Stimulated activated CD8-positive, alpha-beta memory T cell treated with anti-CD3 and anti-CD28 coated beads, Interleukin-12 subunit alpha, Interleukin-12 subunit beta, amount 100 ng/mL, for 24 hours (primary cell): Measurements from ENCODE around the gene FAIM2.

Experiments
- DNase-seq: peaks from one replicate; pipeline ENCODE4 v3.0.0-alpha.2; 2020; ENCODE audit errors: extremely low read depth

The FAIM2 gene

DNA sequence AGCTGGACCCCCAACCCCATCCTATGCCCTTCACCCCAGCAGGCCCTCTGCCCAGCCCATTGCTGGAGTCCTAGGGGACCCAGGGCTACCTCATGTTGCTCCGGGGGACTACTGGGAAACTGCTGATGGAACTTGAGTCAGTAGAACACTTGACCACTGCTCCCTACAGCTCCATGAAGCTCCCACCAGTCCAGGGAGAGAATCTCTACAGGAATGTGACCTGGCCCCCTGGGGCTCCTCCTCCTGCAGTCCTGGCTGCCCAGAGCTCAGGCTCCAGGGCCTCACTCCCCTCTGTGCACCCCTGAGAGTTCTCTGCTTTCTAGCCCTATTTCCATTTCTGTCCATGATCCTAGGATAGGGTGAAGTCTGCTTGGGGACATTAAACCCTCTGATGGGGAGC, 36.0 kb upstream of the FAIM2 start:
- DNase-seq = no peak

DNA sequence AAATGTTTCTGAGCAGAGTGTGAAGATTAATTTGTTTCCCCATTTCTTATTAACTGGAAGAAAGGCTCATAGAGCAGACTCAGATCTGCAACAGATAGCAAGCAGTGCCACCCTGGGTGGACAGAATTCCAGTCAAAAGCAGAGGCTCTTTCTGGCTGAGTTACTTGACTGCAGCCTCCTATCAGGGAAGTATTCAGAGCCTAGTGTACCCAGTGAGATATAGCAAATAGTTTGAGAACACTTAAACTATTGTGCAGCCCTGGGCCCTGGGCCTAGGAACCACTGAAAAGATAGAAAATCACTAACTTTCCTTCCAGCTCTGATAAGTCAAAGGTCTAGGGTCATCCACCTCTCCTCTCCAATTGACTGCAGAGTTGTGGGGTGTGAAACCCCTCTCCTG, 35.6 kb upstream of the FAIM2 start:
- no peak for DNase-seq

DNA sequence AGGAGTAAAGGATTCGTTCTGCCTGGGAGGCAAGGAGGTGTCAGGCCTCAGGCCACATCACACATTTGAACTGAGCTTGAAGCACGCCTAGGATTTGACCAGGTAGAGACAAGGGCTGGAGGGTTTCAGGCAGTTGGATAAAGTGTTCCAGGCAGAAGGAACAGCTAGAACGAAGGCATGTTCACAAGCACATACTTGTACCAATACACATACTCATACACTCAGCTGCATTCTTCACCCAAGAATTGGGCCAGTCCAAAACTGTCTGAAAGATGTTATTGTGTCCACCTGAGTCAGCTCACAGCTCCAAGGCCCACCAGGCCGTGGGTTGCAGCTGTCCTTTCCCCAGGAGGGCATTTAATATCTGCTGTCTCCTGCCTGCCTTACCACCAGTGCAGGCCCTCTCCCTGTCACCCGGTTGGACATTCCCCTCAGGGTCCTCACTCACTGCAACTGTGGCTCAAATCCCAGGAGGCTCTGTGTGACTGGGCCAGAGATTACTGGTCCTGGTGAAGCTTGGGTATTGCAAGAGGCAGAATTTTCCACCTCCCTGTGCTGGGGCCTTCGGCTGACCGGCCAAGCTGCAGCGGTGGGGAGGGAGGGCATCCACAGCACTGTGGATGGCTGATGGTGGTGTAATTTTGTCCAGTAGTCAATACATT, 34.1 kb upstream of the FAIM2 start:
- DNase-seq = no peak

DNA sequence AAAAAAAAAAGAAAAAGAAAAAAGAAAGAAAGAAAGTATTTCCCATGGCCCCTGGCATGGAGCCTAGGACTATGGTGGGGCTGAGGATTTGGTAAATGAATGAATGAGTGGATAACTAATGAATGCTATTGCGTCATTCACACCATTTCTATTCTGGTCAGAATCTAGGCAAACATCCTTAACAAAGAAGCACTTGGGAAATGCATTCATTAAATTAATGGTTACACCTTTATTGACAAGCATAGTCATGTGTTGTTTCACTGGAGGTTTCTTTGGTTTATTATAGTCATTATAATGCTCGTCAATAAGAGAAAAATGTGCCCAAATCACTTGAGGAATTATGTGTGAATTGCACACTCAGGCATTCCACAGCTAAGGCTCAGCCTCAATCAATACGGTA, 33.2 kb upstream of the FAIM2 start:
- no peak for DNase-seq

DNA sequence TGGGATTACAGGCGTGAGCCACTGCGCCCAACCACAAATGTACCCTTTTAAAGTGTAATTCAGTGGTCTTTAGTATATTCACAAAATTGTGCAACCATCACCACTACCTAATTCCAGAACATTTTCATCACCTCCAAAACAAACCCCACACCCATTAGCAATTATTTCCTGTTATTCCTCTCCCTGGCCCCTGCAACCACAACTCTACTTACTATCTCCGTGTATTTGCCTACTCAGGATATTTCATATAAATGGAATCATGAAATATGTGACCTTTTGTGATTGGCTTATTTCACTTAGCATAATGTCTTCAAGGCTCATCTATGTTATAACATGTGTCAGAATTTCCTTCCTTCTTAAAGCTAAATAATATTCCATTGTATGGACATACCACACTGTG, 30.8 kb upstream of the FAIM2 start:
- no peak for DNase-seq

DNA sequence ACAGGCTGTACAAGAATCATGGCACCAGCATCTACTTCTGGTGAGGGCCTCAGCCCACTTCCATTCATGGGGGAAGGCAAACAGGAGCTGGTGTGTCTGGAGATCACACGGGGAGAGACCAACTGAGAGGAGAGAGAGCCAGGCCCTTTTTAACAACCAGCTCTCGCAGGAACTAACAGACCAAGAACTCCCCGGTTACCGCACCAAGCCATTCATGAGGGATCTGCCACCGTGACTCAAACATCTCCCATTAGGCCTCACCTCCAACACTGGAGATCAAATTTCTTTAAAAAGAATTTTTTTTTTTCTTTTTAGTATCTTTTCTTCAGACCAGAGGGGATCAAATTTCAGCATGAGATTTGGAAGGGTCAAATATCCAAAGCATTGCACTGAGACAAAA, 30.1 kb upstream of the FAIM2 start:
- no peak for DNase-seq

DNA sequence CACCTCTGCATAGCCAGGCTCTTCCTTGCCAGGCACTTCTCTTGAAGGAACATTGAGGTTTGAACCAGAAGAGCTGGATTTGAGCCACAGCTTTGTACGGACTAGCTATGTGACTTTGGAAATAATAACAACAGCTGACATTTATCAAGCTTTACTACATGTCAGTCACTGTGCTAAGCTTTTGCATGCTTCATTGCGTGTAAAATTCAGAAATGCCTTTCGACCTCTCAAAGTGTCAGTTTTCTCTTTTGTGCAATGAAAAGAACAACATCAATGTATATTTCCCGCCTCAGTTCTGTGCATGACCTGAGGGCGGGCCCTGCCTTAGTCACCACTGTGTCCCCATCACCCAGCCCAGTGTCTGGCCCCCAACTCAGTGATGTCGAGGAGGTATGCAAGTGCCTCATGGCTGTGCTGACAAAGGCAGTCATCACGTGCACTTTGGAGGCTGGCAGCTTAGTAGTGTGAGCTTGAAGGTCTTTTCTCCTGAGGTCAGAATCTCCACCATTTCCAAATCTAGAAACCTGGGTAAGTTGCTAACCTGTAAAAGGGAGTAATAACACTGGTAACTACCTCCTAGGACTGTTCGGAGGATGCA, 28.9 kb upstream of the FAIM2 start:
- DNase-seq = no peak

DNA sequence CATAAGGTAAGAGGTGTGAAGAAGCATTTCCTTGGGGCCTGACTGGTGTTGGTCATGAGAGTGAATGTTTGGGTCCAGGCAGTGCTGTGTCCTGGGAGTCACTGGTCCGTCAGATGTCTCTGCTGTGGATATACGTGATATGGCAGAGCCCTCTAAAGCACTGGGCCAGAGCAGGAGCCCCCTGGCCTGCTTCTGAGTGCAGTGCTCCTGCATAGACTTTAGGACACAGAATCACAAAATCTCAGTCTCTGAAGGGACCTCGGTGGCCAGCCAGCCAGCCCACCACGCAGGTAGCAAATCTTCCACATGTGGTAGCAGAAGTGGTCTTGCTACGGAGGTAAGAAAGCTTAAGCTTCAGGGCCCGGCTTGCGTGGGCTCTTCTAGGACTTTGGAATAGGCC, 28.3 kb upstream of the FAIM2 start:
- DNase-seq = no peak

DNA sequence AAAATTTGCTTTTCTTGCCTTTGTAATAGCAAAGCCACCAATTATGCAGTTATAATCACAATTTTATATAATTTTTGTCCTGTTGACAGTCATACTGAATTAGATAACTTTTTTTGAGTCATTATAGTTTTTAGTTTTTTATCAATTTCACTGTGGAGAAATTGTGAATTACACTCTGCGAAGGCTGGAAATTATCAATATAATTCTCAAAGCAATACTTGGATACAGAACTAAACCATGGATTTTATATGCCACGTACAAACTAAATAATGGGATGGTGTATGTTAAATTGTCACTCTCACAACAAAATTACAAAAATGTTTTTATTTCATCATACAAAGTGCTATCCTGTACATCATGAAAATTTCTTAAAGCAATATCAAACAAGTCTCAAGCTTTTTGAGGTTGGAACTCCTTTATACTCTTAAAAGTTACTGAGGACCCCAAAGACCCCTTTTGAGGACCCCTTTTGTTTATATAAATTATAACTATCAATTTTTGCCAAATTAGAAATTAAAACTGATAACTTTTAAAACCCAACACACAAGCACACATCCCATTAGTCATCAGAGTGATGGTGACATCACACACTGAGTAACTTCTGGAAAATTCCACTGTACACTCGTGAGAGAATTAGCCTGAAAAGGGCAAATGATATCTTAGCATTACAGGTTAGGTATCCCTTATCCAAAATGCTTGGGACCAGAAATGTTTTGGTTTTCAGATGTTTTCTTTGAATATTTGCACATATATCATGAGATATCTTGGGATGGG, 27.0 kb upstream of the FAIM2 start:
- no peak for DNase-seq

DNA sequence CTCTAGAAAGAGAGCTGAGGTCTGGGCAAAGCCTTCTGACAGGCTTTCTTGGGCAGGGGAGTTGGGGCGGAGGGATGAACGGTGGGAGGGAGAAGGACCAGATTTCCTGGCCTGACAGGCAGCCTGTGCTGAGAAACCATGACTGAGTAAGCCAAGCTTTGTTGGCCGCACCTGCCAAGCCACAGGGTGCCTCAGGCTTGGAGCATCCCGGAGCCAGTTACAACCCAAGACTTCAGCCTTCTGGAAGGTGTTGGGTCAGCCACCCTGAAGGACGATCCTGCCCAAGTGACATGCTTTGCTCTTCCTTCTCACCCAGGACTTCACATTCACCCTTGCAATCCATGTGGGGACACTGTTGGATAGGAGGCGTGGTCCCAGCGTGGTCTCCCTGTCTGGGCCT, 25.9 kb upstream of the FAIM2 start:
- no peak for DNase-seq

DNA sequence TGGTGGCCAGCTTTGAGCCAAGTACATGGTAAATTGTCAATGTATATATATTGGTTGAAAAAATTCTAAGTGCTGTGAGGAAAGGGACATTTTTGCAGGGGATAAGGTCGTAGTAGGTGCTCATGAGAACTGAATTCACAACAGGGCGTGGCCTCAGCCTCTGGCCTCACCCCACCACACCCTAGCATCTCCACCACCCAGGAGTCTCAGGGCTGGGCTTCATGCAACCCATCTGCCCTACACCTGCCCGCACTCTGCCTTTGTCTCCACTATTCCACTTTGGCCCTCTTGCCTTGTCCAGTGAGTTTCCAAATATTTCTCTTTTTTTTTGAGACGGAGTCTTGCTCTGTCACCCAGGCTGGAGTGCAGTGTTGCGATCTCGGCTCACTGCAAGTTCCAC, 24.8 kb upstream of the FAIM2 start:
- no peak for DNase-seq

DNA sequence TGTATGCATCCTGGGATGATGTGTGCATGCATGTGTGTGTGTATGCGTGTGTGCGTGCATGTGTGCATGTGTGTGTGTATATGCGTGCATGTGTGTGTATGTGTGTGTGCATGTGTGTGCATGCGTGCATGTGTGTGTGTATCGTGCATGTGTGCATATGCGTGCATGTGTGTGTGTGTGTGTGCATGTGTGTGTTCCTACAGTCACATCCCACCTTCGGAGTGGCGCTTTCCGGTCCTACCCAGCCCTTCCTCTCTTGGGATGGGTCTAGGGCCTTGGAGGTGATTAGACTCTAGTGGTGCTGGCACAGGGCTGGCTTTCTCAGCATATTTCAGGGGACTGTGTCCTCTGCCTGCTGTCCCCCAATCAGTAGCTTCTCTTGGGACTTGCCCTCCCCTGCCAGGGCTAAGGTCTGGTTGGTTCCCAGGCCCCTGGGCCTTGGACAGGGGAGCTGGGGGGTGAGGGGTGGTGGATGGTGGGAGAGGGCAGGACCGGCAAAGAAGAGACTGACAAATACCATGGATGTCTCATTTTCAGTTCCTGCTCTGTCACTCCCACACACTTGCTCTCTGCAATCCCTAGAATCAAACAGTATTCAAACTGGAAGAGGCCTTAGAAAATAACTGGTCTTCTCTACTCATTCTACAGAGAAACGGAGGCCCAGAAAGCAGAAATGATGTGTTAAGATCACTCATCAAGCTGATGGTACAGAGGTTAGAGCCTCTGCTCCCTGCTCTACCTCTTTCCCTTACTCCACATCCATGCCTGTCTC, 21.9 kb upstream of the FAIM2 start:
- no peak for DNase-seq

DNA sequence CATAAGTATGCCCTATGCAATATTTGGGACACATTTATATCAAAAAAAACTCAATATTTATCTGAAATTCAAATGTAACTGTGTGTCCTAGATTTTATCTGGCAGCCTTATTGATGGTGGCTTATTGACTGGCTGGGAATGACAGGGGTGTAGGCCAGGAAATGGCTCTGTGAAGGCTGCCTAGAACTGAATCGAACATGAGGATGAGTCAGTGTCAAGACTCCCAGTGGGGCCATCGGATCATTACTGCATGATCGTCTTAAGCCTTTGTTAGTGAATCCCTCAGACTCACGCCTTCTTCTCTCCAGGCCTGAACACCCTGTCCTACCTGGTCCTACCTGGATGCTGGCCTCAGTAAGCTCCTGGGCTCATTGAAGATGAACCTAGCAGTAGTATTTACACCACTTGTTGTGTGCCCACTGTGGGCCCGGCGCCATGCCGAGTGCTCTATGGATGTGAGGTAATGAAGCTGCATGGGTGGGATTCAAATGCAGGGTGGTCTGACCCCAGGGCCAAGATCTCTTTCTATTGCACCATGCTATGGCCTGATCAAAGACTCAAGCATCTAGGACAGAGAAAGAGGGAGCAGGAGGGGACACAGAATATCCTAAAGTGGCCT, 21.0 kb upstream of the FAIM2 start:
- DNase-seq = no peak

DNA sequence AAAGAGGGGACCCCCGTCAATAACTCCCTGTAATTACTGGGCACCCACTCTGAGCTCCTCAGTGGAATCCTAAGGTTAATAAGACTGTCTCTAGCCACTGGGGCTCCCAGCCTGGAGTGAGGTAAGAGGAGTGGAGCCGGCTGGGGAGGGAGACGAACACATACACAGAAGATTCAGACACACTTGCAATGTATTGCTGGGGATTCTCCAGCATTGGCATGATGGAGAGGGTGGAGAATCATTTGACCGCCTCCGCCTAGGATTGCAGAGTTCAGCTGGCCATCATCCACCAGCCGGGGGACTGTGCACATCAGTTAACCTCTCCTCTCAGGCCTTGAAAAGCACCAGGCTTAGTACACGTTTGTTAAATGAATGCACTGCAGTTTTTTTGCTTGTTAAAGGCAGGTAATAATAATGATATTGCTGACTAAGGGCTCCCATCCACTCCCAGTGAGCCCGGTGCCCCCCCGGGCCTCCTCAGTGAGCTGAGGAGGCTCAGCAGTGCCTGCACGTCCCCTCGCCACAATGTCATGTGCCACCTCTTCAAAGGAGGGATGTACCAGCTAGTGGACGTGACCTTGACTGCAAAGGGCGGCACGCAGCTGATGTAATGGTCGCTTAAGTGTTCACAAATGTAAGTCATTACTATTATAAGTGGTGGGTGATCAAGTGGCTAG, 20.3 kb upstream of the FAIM2 start:
- no peak for DNase-seq

DNA sequence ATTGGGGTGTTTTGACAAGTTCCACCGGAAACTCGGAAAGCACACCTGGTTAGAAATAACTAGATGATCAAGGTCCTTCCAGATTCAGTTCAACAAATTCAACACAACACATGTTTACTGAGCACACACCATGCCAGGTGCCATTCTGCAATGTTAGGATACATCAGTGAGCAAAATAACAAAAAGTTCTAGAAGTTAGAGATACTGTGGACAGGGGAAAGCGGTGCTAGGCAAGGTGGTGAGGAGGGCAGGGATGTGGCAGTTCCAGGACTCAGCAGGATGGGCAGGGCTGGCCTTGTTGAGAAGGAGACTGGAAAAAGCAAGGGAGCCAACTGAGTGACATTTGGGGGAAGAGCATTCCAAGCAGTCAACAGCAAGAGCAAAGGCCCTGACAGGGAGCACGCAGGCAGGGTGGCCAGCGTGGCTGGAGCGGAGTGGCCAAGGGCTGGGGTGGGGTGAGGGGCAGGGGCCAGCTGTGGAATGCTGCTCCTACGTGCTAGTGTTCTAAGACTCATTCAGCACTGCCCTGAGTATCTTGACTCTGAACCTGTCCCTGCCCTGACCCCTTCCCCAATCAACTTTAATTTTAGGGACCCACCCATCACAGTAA, 19.4 kb upstream of the FAIM2 start:
- DNase-seq = no peak

DNA sequence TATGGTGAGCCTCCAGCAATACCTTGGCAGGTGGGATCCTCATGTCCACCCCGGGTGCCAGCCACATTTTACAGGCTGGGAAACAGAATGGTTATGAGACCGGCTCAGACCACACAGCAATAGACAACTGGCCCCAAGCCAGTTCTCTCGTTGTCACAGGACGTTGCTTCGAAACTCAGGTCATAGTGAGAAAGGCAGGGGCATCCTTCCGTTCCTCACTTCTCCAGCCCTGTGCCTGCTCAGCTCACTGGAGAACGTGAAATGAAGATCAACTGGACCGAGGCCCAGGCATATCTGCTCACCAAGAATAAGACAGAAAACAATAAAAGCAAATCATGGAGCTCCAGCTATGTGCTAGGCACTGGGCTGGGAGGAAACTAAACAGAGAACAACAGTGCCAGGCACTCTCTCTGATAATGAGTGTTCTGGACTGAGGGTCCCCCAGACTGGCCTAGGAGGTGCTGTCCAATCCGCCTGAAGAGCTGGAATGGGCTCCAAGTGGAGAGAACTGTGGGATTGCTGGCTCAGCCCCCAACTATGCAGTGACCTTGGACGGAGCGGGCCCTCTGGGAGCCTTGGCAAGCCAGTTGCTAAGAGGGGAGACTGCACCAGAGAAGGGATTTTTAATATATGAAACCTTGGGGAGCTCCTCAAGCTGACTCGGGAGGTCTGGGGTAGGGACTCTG, 18.8 kb upstream of the FAIM2 start:
- DNase-seq = no peak

DNA sequence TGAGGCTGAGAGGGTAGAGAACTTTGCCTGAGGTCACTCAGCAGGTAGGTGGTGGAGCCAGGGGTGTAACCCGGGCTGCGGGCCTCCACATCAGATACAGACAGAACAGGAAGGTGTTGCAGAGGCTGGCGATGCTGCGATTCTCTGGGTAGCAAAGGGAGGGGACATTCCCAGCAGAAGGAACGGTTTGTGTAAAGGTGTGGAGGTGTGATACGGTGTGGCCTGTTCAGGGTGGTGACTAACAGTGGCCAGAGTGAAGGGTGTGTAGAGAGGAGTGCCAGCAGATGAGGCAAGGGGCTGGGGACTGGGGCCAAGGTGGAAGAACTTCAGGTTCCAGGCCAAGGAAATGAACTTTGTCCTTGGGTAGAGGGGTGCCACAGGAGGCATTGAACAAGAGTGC, 18.2 kb upstream of the FAIM2 start:
- no peak for DNase-seq

DNA sequence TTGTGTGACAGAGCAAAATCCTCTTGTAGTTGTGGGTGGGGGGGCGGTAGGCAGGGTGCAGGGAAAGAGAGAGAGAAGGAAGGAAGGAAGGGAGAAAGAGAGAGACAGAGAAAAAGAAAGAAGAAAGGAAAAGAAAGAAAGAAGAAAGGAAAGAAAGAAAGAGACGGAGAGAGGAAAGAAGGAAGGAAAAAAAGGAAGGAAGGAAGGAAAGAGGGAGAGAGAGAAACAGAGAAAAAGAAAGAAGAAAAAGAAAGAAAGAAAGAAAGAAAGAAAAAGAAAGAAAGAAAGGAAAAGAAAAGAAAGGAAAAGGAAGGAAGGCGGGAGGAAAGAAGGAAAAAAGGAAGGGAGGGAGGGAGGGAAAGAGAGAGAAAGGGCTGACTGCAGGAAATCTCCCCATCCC, 17.6 kb upstream of the FAIM2 start:
- no peak for DNase-seq

DNA sequence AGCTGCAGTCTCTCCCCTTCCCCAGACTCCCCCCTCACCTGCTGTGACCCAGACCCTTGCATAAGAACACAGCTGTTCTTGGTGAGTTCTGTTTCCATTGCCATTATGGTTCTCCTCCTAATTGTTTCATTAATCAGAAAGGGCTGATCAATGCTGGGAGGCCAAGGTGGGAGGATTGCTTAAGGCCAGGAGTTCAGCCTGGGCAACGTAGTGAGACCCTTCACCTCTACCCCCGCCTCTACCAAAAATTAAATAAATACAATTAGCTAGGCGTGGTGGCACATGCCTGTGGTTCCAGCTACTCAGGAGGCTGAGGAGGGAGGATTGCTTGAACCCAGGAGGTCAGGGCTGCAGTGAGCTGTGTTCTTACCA, 17.2 kb upstream of the FAIM2 start:
- no peak for DNase-seq

DNA sequence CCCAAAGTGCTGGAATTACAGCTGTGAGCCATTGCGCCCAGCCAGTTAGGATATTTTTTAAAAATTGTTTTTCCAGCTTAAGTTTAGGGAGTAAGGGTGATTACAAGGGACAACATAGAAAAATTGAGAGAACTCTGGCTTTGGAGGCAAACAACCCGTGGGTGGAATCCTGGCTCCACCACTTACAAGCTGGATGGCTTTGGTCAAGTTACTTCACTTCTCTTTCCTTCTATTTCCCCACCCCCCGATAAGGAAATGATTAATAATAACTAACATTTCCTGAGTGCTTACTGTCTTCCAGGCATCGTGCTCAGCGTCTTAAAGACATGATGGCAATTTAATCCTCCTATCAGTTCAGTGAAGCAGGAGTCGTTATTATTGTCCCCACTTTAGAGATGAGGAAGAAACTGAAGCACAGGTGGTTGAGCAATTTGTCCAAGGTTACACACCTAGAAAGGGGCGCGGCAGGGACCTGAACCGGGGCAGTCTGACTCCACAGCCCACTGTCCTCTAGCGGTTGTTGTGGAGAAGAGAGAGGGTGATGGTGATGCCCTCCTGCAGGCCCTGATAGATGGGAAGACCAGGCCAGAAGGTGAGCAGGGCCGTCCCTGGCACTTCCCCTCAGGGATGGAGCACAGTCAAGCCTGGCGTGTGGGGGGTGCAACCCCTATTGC, 16.7 kb upstream of the FAIM2 start:
- no peak for DNase-seq
